Mammary epithelial cell (primary cell): ENCODE measurements around the gene SVIL.
"Not testable (repeated sequence)": the region's sequence is repeated elsewhere in the genome, so short reads cannot be mapped to it uniquely, and the experiment has no call there.

Experiments used
- EZH2 ChIP-seq: IDR thresholded peaks from 2 replicates; pipeline ENCODE4 v1.6.1; 2012; ENCODE audit warnings: low read length, inconsistent platforms, borderline replicate concordance
- TF ChIP-seq, protein P1 (sequence below), 2 donors: IDR thresholded peaks in 1 of 2; conservative IDR thresholded peaks in 1 of 2; 2 replicates each; pipeline ENCODE4 v1.5.1; 2011 to 2012; ENCODE audit warnings: inconsistent platforms in 2 of 2, low read length in 2 of 2, mild to moderate bottlenecking in 2 of 2, control low read depth in 1 of 2, low read depth in 1 of 2; ENCODE audit not compliant: insufficient read depth in 1 of 2; ENCODE audit errors: extremely low read depth in 1 of 2

DNA sequence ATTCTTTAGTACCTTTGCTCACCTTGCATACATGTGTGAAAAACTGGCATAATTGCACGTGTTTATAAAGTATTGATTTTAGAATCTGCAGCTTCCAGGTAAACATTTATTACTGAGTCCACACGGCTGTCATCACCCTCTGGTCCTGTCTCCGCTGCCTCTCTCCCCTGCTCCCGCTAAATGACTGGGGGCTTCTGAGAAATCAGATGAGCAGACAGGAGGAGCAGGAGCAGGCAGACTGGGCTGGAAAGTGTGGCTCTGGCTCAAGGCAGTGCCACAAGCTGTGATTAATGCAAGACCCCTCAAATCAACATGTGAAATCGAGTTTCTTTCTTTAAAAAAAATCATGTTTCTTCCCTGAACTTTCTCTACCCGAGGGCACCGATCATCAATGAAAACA, 68.6 kb downstream of the SVIL start:
- TF ChIP-seq, protein P1, sequence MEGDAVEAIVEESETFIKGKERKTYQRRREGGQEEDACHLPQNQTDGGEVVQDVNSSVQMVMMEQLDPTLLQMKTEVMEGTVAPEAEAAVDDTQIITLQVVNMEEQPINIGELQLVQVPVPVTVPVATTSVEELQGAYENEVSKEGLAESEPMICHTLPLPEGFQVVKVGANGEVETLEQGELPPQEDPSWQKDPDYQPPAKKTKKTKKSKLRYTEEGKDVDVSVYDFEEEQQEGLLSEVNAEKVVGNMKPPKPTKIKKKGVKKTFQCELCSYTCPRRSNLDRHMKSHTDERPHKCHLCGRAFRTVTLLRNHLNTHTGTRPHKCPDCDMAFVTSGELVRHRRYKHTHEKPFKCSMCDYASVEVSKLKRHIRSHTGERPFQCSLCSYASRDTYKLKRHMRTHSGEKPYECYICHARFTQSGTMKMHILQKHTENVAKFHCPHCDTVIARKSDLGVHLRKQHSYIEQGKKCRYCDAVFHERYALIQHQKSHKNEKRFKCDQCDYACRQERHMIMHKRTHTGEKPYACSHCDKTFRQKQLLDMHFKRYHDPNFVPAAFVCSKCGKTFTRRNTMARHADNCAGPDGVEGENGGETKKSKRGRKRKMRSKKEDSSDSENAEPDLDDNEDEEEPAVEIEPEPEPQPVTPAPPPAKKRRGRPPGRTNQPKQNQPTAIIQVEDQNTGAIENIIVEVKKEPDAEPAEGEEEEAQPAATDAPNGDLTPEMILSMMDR (conservative IDR thresholded peaks at IDR 0.05 in 1 of 2, IDR thresholded peaks at IDR 0.05 in 1 of 2; ENCODE audit: extremely low read depth in 1 of 2, insufficient read depth in 1 of 2, low read depth in 1 of 2, low read length in 2 of 2): not testable (repeated sequence)
- not testable (repeated sequence) for TF ChIP-seq EZH2
